Spleen (tissue), 11 donors: Measurements from ENCODE around the gene SMO. TPM values are rescaled to one million over a fixed set of nuclear protein-coding genes. Genes with fewer than 3 reads are reported as not detected.

Experiments
- DNase-seq: peaks from one replicate; pipeline ENCODE4 v3.0.0-alpha.2; 2020
- H3K27ac ChIP-seq, 8 donors: fragments of 200-600 bp; sonication (generic) in 7 of 8; 1 replicate in 4 of 8; 2 replicates in 4 of 8; pipeline versions ENCODE4 v1.5.0 to v1.8.0; 2016 to 2021; ENCODE audit warnings: inconsistent platforms in 4 of 8, mild to moderate bottlenecking in 4 of 8, moderate library complexity in 1 of 8
- H3K27me3 ChIP-seq, 7 donors: fragments of 200-600 bp; sonication (generic) in 6 of 7; replicated peaks in 1 of 7; 1 replicate in 4 of 7; 2 replicates in 3 of 7; pipeline versions ENCODE4 v1.5.0 to v1.8.0; 2016 to 2021; ENCODE audit warnings: inconsistent platforms in 3 of 7, mild to moderate bottlenecking in 1 of 7
- H3K36me3 ChIP-seq, 6 donors: fragments of 200-600 bp; sonication (generic) in 5 of 6; 1 replicate in 4 of 6; 2 replicates in 2 of 6; pipeline versions ENCODE4 v1.5.0 to v1.8.0; 2016 to 2021; ENCODE audit warnings: inconsistent platforms in 2 of 6
- H3K4me1 ChIP-seq, 6 donors: fragments of 200-600 bp; sonication (generic) in 5 of 6; 1 replicate in 3 of 6; 2 replicates in 3 of 6; pipeline versions ENCODE4 v1.5.0 to v1.8.0; 2016 to 2021; ENCODE audit warnings: inconsistent platforms in 3 of 6
- H3K4me3 ChIP-seq, 8 donors: fragments of 200-600 bp; sonication (generic) in 7 of 8; 1 replicate in 4 of 8; 2 replicates in 4 of 8; pipeline versions ENCODE4 v1.5.0 to v1.8.0; 2016 to 2021; ENCODE audit warnings: inconsistent platforms in 4 of 8, mild to moderate bottlenecking in 4 of 8, moderate library complexity in 2 of 8
- H3K9me3 ChIP-seq, 8 donors: fragments of 200-600 bp; sonication (generic) in 7 of 8; 1 replicate in 4 of 8; 2 replicates in 4 of 8; pipeline versions ENCODE4 v1.5.0 to v1.8.0; 2016 to 2021; ENCODE audit warnings: inconsistent platforms in 4 of 8
- CTCF ChIP-seq, 11 experiments: fragments of 200-600 bp in 7 of 11; fragments of 450-650 bp in 4 of 11; sonication (generic) in 4 of 11; IDR thresholded peaks in 8 of 11; conservative IDR thresholded peaks in 3 of 11; 1 replicate in 7 of 11; 2 replicates in 4 of 11; pipeline versions ENCODE4 v1.4.0 to v1.8.0; 2016 to 2021; ENCODE audit warnings: antibody characterized with exemption in 11 of 11, inconsistent platforms in 4 of 11, mild to moderate bottlenecking in 1 of 11
- POLR2A ChIP-seq, 3 donors: fragments of 450-650 bp; IDR thresholded peaks; one replicate each; pipeline ENCODE4 v1.5.1; 2017; ENCODE audit warnings: antibody characterized with exemption in 3 of 3, mild to moderate bottlenecking in 1 of 3
- POLR2AphosphoS5 ChIP-seq, 3 donors: sonication (generic); formaldehyde crosslinking; IDR thresholded peaks; one replicate each; pipeline ENCODE4 v1.5.1; 2017; ENCODE audit warnings: antibody characterized with exemption in 3 of 3
- WGBS, 5 donors: extraction: QIAGEN DNeasy Blood & Tissue Kit in 3 of 5; methylation state at CpG; one replicate each; pipeline versions ENCODE4 v1.1.5 to v1.1.7; 2013 to 2018; 5-methylcytosine and 5-hydroxymethylcytosine counted together
- intact Hi-C: fragments of 100-400 bp; cut with DNase I; formaldehyde crosslinking; loops from one replicate; pipeline ENCODE4 v1.15.0; 2023; ENCODE audit warnings: low total_unique reads
- polyA plus RNA-seq, 3 donors: library from polyadenylated mRNA; stranded (reverse); fragments of 200-250 nt; gene quantifications; one replicate each; pipeline ENCODE4 v1.2.1, GENCODE V29; 2013
- total RNA-seq, 7 donors: library from RNA; depleted of rRNA in 3 of 7; stranded (reverse); fragments of >200 nt in 3 of 7; fragmentation: NEBNext Ultra II Directional in 4 of 7; extraction: Animal tissue kit (Norgen Biotek cat#: 25700) in 4 of 7; gene quantifications; one replicate each; pipeline versions ENCODE4 v1.1.0 to v1.2.1, GENCODE V29; 2016 to 2021
- donor health status: healthy with polysubstance abuse.
- donor health status: DM: no; HTN: no; CAD: no; lungs with moderate emphysema.
- donor health status: DM: no; HTN: no; CAD: no.
- donor health status: Bipolar disorder and iron deficiency.
- donor health status: healthy.
- donor health status: DM: no; HTN: no; CAD: no.
- donor health status: DM: yes; HTN: yes; CAD: no.

SMO gene
- total and polyA plus RNA-seq, 10 donors, result 1.4 to 4.7 (median 2.8) TPM

- intact Hi-C loops, result no loop called here
- Histone ChIP-seq H3K36me3 (peaks cover 0 to 42% (median 2%) of the 10 kb centered on the region in 6 donors), H3K4me3 (no peak overlapping the region), H3K27me3 (no peaks in the 10 kb centered on the region), H3K4me1 (peaks cover 0 to 48% (median 8%) of the 10 kb centered on the region in 6 donors), H3K27ac (no peak overlapping the region), H3K9me3 (no peaks in the 10 kb centered on the region)
- WGBS, 5 donors, result 79 to 92% (median 85%) methylated on average over 5 of the region's 5 CpGs
- TF ChIP-seq POLR2AphosphoS5 (IDR thresholded peaks at IDR 0.05), result no peak
- TF ChIP-seq POLR2A (IDR thresholded peaks at IDR 0.05), result no peak
- no peak for TF ChIP-seq CTCF (IDR thresholded peaks at IDR 0.05 in 8 of 11, conservative IDR thresholded peaks at IDR 0.05 in 3 of 11)
- no peak for DNase-seq
These were observed 26.8 kb upstream of the SMO start for GRCh38 chr7:129161524-129162225.

- no peaks in the 10 kb centered on the region for H3K27me3 ChIP-seq
- no peak for DNase-seq
- H3K9me3 ChIP-seq, result no peaks in the 10 kb centered on the region
- H3K4me3 ChIP-seq, result no peak overlapping the region
- H3K36me3 ChIP-seq, result peaks cover 0 to 49% (median 2%) of the 10 kb centered on the region in 6 donors
- peaks cover 0 to 50% (median 8%) of the 10 kb centered on the region in 6 donors for H3K4me1 ChIP-seq
- H3K27ac ChIP-seq, result peak overlapping the region in 1 of 8 donors; percentile 22
- TF ChIP-seq POLR2AphosphoS5 (IDR thresholded peaks at IDR 0.05) (no peak), POLR2A (IDR thresholded peaks at IDR 0.05) (no peak), CTCF (IDR thresholded peaks at IDR 0.05 in 8 of 11, conservative IDR thresholded peaks at IDR 0.05 in 3 of 11) (no peak)
- WGBS, 5 donors, result 65 to 77% (median 70%) methylated on average over 5 of the region's 5 CpGs
- intact Hi-C loops, result no loop called here
These were observed 25.7 kb upstream of the SMO start for GRCh38 chr7:129162732-129163131.

- Histone ChIP-seq H3K4me3 (no peak overlapping the region), H3K27ac (no peak overlapping the region), H3K4me1 (peaks cover 0 to 59% (median 11%) of the 10 kb centered on the region in 6 donors), H3K36me3 (peaks cover 0 to 55% (median 2%) of the 10 kb centered on the region in 6 donors), H3K9me3 (no peaks in the 10 kb centered on the region), H3K27me3 (peaks cover 0 to 1% (median 0%) of the 10 kb centered on the region in 7 donors)
- WGBS, 5 donors, result 61 to 73% (median 65%) methylated on average over 11 of the region's 11 CpGs
- intact Hi-C loops, result no loop called here
- DNase-seq, result no peak
- TF ChIP-seq CTCF (IDR thresholded peaks at IDR 0.05 in 8 of 11, conservative IDR thresholded peaks at IDR 0.05 in 3 of 11), result peak; percentile 39 to 81 (median 65)
- TF ChIP-seq POLR2AphosphoS5 (IDR thresholded peaks at IDR 0.05), result no peak
These were observed 24.4 kb upstream of the SMO start for GRCh38 chr7:129163875-129164544.

GRCh38 chr7:129166745-129167144 is 21.7 kb upstream of the SMO start:
- H3K27ac ChIP-seq, result peak overlapping the region in 1 of 8 donors; percentile 23
- WGBS, 5 donors, result 58 to 76% (median 65%) methylated on average over 4 of the region's 4 CpGs
- peaks cover 0 to 54% (median 2%) of the 10 kb centered on the region in 6 donors for H3K36me3 ChIP-seq
- TF ChIP-seq POLR2A (IDR thresholded peaks at IDR 0.05) (no peak), CTCF (IDR thresholded peaks at IDR 0.05 in 8 of 11, conservative IDR thresholded peaks at IDR 0.05 in 3 of 11) (no peak), POLR2AphosphoS5 (IDR thresholded peaks at IDR 0.05) (no peak)
- DNase-seq, result no peak
- no peaks in the 10 kb centered on the region for H3K9me3 ChIP-seq
- intact Hi-C loops, result no loop called here
- H3K4me1 ChIP-seq, result peaks cover 7 to 55% (median 23%) of the 10 kb centered on the region in 6 donors
- H3K4me3 ChIP-seq, result no peak overlapping the region
- peaks cover 0 to 10% (median 0%) of the 10 kb centered on the region in 7 donors for H3K27me3 ChIP-seq
